Stimulated activated CD8-positive, alpha-beta memory T cell treated with anti-CD3 and anti-CD28 coated beads, Interleukin-15, amount 100 ng/mL, for 1 hour (primary cell): ENCODE data around the gene FER1L5.

Source experiments
- DNase-seq: peaks from one replicate; pipeline ENCODE4 v3.0.0-alpha.2; 2020; ENCODE audit warnings: low read depth

Gene FER1L5

GRCh38 chr2:96697476-96697875 is 54.9 kb downstream of the FER1L5 start:
- DNase-seq: no peak

- no peak for DNase-seq
Observed at GRCh38 chr2:96698221-96698861, 55.8 kb downstream of the FER1L5 start.

- DNase-seq: no peak
Observed at GRCh38 chr2:96699021-96699420, 56.5 kb downstream of the FER1L5 start.

- DNase-seq: no peak
Observed at GRCh38 chr2:96699621-96700020, 57.1 kb downstream of the FER1L5 start.

GRCh38 chr2:96700086-96700485 is 57.5 kb downstream of the FER1L5 start:
- no peak for DNase-seq

GRCh38 chr2:96701636-96702035 is 59.1 kb downstream of the FER1L5 start:
- no peak for DNase-seq

GRCh38 chr2:96702098-96702785 is 59.7 kb downstream of the FER1L5 start:
- no peak for DNase-seq

GRCh38 chr2:96703021-96703751 is 60.6 kb downstream of the FER1L5 start:
- no peak for DNase-seq

GRCh38 chr2:96710985-96711384 is 68.4 kb downstream of the FER1L5 start:
- DNase-seq: no peak

- no peak for DNase-seq
Observed at GRCh38 chr2:96715658-96716057, 73.1 kb downstream of the FER1L5 start.

GRCh38 chr2:96716388-96716787 is 73.8 kb downstream of the FER1L5 start:
- no peak for DNase-seq

GRCh38 chr2:96726131-96726530 is 83.6 kb downstream of the FER1L5 start:
- no peak for DNase-seq

- no peak for DNase-seq
Observed at GRCh38 chr2:96727431-96727830, 84.9 kb downstream of the FER1L5 start.

- no peak for DNase-seq
Observed at GRCh38 chr2:96729748-96730147, 87.2 kb downstream of the FER1L5 start.

- no peak for DNase-seq
Observed at GRCh38 chr2:96730212-96730611, 87.6 kb downstream of the FER1L5 start.

- no peak for DNase-seq
Observed at GRCh38 chr2:96733931-96734330, 91.4 kb downstream of the FER1L5 start.

GRCh38 chr2:96734880-96735583 is 92.5 kb downstream of the FER1L5 start:
- DNase-seq: no peak

GRCh38 chr2:96737251-96737650 is 94.7 kb downstream of the FER1L5 start:
- no peak for DNase-seq

GRCh38 chr2:96737831-96738230 is 95.3 kb downstream of the FER1L5 start:
- no peak for DNase-seq

- DNase-seq: no peak
Observed at GRCh38 chr2:96739076-96739632, 96.6 kb downstream of the FER1L5 start.

GRCh38 chr2:96739633-96740428 is 97.3 kb downstream of the FER1L5 start, which contains the start of gene LMAN2L:
Gene LMAN2L (minus strand): TSS chr2:96740064. CDS start chr2:96740040, 24 bp downstream.
- peak; percentile 96 for DNase-seq
